GM18499 (cell line): ENCODE results near the gene FIS1.

Experiments used
- ATAC-seq: cut with Tn5 transposase; IDR thresholded peaks from one replicate; pipeline ENCODE4 v1.9.1; 2021; ENCODE audit warnings: moderate number of reproducible peaks; ENCODE audit not compliant: insufficient read depth, unreplicated experiment

Gene FIS1

DNA sequence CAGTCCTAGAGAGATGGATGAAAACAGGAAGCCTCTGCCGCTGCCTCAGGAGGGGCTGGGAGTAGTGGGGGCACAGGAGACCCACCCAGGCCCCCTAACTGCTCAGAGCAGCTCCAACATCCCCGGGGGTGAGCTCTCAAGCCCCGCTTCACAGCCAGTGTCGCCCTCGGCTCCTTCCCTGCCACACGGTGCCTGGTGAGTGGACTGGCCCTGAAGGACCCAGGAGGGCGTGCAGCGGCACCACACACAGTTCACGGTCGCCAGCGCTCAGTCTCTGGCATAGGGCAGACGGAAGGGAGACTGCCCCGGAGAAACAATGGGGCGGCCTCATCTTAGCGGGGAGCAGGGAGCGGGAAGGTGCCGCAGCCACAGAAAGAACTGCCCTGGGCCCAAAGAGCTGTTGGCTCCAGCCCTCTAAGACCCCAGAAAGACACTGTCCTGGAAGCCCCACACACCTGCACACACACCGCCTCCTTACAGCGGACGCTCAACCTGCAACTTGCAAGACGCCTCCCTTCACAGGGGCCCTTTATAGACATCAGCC lies 8.5 kb downstream of the FIS1 start:
- ATAC-seq = no peak

DNA sequence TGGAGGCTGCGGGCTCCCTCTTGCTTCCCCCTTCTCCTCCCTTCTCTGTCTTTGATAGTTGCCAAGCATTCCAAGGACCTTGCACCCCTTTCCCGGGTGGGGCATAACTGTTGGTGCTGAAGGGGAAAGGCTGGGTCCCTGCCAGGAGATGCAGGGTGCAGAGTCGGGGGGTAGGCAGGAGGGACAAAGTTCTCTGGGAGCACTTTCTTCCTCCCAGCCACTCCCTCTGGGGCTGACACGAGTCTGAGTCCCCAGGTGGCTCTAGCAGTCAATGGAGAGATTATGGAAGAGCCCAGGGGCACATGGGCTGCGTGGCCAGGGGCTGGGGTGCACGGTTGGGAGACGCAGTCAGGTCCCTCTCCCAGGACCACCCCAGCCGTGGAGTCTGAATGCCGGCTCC lies 9.4 kb downstream of the FIS1 start:
- ATAC-seq = no peak

DNA sequence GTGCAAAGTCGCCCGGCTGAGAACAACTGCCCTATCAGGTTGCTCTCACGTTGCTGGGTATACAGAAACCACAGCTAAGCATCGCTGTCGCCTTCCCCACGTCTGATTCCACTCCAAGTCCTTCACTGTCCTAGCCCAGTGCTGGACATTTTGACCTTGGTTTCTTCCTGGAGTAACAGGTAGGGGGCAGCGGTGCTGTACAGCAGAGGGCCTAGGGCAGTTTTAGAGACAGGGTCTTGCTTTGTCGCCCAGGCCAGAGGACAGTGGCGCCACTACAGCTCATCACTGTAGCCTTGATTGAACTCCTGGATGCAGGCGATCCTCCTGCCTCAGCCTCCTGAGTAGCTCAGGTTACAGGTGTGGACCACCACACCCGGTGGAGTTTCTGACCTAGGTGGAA lies 9.8 kb downstream of the FIS1 start:
- no peak for ATAC-seq

DNA sequence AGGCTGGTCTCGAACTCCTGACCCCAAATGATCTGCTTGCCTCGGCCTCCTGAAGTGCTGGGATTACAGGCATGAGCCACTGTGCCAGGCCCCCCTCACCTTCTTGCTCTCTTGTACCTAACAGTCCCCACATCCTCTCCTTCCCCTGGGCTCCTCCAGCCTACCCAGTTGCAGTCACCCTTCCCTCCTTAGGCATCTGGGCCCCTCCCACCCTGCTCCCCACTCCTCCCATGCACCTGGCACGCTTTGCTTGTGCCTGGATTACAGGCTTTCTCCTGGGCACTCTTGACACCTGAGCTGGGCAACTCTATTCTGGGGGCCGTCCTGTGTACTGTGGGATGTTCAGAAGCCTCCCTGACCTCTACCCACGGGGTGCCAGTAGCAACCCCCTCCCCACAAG lies 10.2 kb downstream of the FIS1 start:
- ATAC-seq = no peak

DNA sequence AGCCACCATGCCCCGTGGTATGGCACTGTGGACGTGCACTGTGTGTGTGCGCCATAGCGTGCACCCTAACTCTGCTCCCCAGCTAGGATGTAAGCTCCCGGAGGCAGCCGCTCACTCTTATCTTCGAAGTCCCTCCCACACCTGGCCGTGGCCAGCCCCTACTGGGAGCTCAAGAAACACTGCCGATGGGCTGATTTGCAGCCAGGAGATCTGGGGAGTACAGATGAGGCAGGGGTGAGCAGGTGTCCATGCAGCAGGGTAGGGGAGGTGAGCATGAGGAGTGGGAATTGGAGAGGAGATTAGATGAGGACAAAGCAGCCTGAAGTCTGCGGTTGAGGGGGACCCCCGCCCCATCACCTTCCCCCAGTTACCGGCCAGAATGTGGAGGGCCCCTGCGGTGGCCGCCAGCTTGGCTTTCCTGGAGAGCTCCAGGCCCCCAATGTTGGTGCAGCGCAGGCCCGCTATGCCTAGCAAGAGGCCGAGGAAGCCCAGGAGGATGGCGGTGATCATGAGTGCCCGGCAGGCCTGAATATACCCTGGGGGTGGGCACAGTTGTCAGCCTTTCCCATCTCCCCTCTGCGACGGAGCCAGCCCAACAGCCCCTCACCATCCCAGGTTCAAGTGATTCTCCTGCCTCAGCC lies 10.9 kb downstream of the FIS1 start:
- no peak for ATAC-seq

DNA sequence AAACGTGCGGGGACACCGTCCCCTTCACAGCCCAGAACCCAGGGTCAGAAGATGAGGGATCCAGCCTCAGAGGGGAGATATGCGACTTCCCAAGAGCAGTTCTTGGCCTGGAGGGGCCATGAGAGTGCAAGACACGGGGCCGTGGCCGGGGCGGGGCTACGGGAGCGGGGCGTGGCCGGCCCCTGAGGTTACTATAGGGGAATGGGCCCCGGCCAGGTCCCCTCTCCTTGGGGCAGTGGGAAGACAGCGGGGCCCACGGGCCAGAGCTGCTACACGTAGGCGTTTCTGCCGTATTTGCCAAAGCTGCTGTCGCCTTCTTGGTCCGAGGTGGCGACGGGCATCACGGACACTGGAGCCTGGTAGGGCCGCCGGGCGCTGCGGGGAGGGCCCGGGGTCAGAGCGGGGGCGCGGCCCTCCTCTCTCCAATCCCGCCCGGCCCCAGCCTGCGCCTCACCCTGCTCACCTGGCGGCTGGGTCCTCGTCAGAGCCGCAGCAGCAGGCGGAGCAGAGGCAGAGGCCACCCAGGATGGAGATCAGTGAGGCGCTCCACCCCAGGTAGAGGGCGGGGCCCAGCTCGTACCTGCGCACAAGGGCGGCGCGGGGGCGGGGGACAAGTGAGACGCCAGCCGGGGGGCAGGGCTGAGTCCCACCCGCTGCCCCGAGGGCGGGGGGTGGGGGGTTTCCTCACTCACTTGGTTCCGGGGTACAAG lies 12.6 kb downstream of the FIS1 start:
- ATAC-seq = no peak

- no peak for ATAC-seq
Measured at GRCh38 chr7:101231644-101232043, 13.2 kb downstream of the FIS1 start.

DNA sequence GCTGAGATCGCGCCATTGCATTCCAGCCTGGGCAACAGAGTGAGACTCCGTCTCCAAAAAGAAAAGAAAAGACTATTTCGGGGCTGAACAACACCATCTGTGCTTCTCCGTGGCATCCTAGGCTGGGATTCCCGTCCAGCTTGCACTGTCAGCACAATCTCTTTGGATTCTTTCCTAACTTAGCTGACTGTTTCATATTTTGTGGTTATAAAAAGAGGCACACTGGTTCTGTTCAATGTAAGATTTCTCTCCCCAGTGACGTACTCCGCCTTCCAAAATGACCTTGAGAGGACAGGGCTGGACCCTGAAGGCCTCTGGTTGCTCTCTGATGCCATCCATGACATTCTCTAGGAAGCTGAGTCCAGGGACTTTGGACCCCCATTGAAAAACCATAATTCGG lies 18.2 kb downstream of the FIS1 start:
- ATAC-seq = no peak

- ATAC-seq = no peak
Measured at GRCh38 chr7:101225650-101226049, 19.2 kb downstream of the FIS1 start.

DNA sequence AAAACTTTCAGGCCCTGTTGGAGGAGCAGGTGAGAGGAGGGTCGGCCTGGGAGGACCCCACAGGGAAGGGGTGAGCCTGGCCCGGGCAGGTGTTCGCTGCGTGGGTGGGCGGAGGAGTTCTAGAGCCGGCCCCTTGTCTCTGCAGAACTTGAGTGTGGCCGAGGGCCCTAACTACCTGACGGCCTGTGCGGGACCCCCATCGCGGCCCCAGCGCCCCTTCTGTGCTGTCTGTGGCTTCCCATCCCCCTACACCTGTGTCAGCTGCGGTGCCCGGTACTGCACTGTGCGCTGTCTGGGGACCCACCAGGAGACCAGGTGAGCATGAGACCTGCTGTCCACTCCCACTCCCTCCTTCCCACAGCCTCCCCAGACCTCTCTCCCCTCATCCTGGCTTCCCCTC lies 21.4 kb downstream of the FIS1 start:
- ATAC-seq = no peak

- no peak for ATAC-seq
Measured at GRCh38 chr7:101222275-101222830, 22.5 kb downstream of the FIS1 start.

- ATAC-seq = no peak
Measured at GRCh38 chr7:101220295-101220694, 24.6 kb downstream of the FIS1 start.

- no peak for ATAC-seq
Measured at GRCh38 chr7:101218236-101219125, 26.4 kb downstream of the FIS1 start.

GRCh38 chr7:101217388-101218235 lies 27.3 kb downstream of the FIS1 start, which contains the start of the genes PLOD3 and ZNHIT1:
PLOD3 (minus strand) TSS chr7:101217581; CDS start chr7:101217274, 307 bp downstream.
ZNHIT1 (plus strand) TSS chr7:101218165; CDS start chr7:101218196, 31 bp downstream.
- ATAC-seq = peak; percentile 48

- ATAC-seq = no peak
Measured at GRCh38 chr7:101216860-101217387, 28.0 kb downstream of the FIS1 start.

DNA sequence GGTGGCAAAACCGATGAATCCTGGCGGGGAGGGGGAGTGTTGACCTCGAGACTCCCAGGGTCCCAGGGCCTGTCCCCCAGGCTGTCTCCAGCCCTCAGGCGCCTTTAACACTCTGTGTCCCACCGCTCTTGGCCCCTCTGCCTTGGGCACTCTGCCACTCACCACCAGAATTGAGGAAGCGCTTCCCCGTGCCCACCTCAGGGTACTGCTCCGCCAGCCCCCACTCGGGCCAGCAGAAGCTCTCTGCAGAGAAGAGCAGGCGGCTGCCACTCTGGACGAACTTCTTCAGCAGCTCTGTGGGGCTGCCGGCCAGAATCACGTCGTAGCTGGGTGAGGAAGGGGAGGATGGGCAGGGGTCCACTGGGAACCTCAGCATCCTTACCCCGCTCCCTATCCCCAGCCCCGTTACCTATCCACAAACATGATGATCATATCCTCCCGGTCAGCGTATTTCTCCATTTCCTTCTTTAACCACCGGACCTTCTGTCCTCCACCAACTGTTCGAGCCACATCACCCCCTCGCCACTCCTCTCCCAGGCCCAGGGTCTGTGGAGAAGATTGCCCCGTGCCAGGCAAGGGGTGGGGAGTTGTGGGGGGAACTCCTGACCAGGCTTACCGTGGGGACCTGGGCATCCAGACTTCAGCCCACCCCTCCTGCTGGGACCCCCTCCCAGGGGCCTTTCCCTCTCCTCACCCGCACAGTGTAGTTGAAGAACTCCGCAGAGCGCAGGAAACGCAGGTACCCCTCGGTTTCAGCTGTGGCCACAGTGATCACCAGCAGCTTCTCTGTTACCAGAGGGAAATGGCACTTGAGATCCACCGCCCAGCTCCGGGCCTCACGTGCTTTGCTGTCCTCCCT lies 28.7 kb downstream of the FIS1 start:
- no peak for ATAC-seq

- no peak for ATAC-seq
Measured at GRCh38 chr7:101212014-101212413, 32.9 kb downstream of the FIS1 start.

GRCh38 chr7:101211501-101211900 lies 33.4 kb downstream of the FIS1 start:
- ATAC-seq = no peak
